HepG2 (cell line): Measurements from ENCODE around the gene KRI1. TPM values are rescaled to one million over a fixed set of nuclear protein-coding genes. Genes with fewer than 3 reads are reported as not detected.

Experiments
- ATF2 ChIP-seq: sonication (generic); formaldehyde crosslinking; IDR thresholded peaks from 2 replicates; pipeline ENCODE4 v1.4.0; 2020; ENCODE audit warnings: missing genetic modification reagents
- DMTF1 ChIP-seq: sonication (generic); formaldehyde crosslinking; IDR thresholded peaks from 2 replicates; pipeline ENCODE4 v1.4.0; 2020; ENCODE audit warnings: mild to moderate bottlenecking, missing genetic modification reagents
- HNF1B ChIP-seq: sonication (generic); formaldehyde crosslinking; IDR thresholded peaks from 2 replicates; pipeline ENCODE4 v1.5.1; 2020; ENCODE audit warnings: mild to moderate bottlenecking, moderate library complexity, missing genetic modification reagents
- IRF9 ChIP-seq: sonication (generic); formaldehyde crosslinking; IDR thresholded peaks from 2 replicates; pipeline ENCODE4 v1.8.0; 2022; ENCODE audit warnings: missing genetic modification reagents, mild to moderate bottlenecking, borderline replicate concordance
- PHF5A ChIP-seq: IDR thresholded peaks from one replicate; pipeline ENCODE4 v1.6.1; 2018; ENCODE audit warnings: low read depth, missing genetic modification reagents; ENCODE audit not compliant: unreplicated experiment
- STAG1 ChIP-seq: sonication (generic); formaldehyde crosslinking; IDR thresholded peaks from 2 replicates; pipeline ENCODE4 v1.4.0; 2020; ENCODE audit warnings: missing genetic modification reagents
- SYNCRIP ChIP-seq: fragments of 200-400 bp; formaldehyde crosslinking; IDR thresholded peaks from 2 replicates; pipeline ENCODE4 v1.6.1; 2018; ENCODE audit warnings: mild to moderate bottlenecking, low read depth, low read length; ENCODE audit not compliant: insufficient read depth
- TARDBP ChIP-seq: sonication (generic); formaldehyde crosslinking; IDR thresholded peaks from 2 replicates; pipeline ENCODE4 v1.8.0; 2022; ENCODE audit warnings: mild to moderate bottlenecking, missing genetic modification reagents
- ZHX2 ChIP-seq, 2 experiments: sonication (generic) in 1 of 2; formaldehyde crosslinking in 1 of 2; IDR thresholded peaks; 2 replicates each; pipeline versions ENCODE4 v1.6.1 to v1.9.0; 2014 to 2022; ENCODE audit warnings: antibody characterized with exemption in 1 of 2, borderline replicate concordance in 1 of 2, inconsistent platforms in 1 of 2, low read depth in 1 of 2, missing genetic modification reagents in 1 of 2
- ZNF251 ChIP-seq: sonication (generic); formaldehyde crosslinking; IDR thresholded peaks from 2 replicates; pipeline ENCODE4 v1.9.0; 2021; ENCODE audit warnings: mild to moderate bottlenecking, missing genetic modification reagents
- ZNF44 ChIP-seq: sonication (generic); formaldehyde crosslinking; IDR thresholded peaks from 2 replicates; pipeline ENCODE4 v1.5.1; 2020; ENCODE audit warnings: mild to moderate bottlenecking, missing genetic modification reagents
- ZNF674 ChIP-seq: sonication (generic); formaldehyde crosslinking; IDR thresholded peaks from 2 replicates; pipeline ENCODE4 v1.5.0; 2020; ENCODE audit warnings: low read depth, mild to moderate bottlenecking, missing genetic modification reagents
- ZNF749 ChIP-seq: sonication (generic); formaldehyde crosslinking; IDR thresholded peaks from 2 replicates; pipeline ENCODE4 v1.8.0; 2022; ENCODE audit warnings: mild to moderate bottlenecking, missing genetic modification reagents, moderate library complexity, borderline replicate concordance
- ZNF75D ChIP-seq: sonication (generic); formaldehyde crosslinking; IDR thresholded peaks from 2 replicates; pipeline ENCODE4 v1.8.1; 2023; ENCODE audit warnings: missing genetic modification reagents, mild to moderate bottlenecking, borderline replicate concordance
- polyA plus RNA-seq, 8 experiments: library from polyadenylated mRNA; depleted of rRNA in 3 of 8; stranded (reverse) in 7 of 8; unstranded in 1 of 8; fragments of >200 nt; fragmentation: Illumina TruSeq in 4 of 8; extraction: Trizol in 4 of 8; gene quantifications; 2 replicates each; pipeline versions ENCODE4 v1.2.1 to v1.2.3, GENCODE V29; 2011 to 2016; ENCODE audit warnings: low read depth in 4 of 8, missing spikeins in 1 of 8, mixed read lengths in 1 of 8; ENCODE audit not compliant: insufficient read depth in 1 of 8
- total RNA-seq, 5 experiments: library from RNA; depleted of rRNA; stranded (reverse); fragments of >200 nt; fragmentation: Illumina TruSeq; extraction: Trizol; gene quantifications; 2 replicates each; pipeline ENCODE4 v1.2.3, GENCODE V29; 2016; ENCODE audit warnings: low read depth in 1 of 5

KRI1 gene
- total and polyA plus RNA-seq, 2 of the 13 experiments (the other 11 are each of a cell fraction or from before 2014, with no cell fraction given) = 9.1 to 11.7 TPM

GRCh38 chr19:10505583-10506229 is 60.1 kb downstream of the KRI1 start (continued):
- TF ChIP-seq ZHX2 (IDR thresholded peaks at IDR 0.05; ENCODE audit: low read depth) (no peak), ZHX2 (CRISPR knock-in tag; IDR thresholded peaks at IDR 0.05; ENCODE audit: borderline replicate concordance) (no peak), ZNF674 (CRISPR knock-in tag) (no peak), TARDBP (CRISPR knock-in tag) (no peak), ZNF44 (no peak), PHF5A (no peak), DMTF1 (CRISPR knock-in tag) (no peak), HNF1B (CRISPR knock-in tag) (peak; percentile 32; the same call in 1 of the 2 replicates), STAG1 (CRISPR knock-in tag) (peak; percentile 61), ZNF749 (no peak), ZNF75D (CRISPR knock-in tag) (no peak), ATF2 (CRISPR knock-in tag) (no peak), ZNF251 (CRISPR knock-in tag) (no peak), IRF9 (CRISPR knock-in tag) (no peak), SYNCRIP (no peak)
